Occipital lobe (tissue), 2 donors: ENCODE results near the gene TRIM44. TPM values are rescaled to one million over a fixed set of nuclear protein-coding genes. Genes with fewer than 3 reads are reported as not detected.
"Not testable (repeated sequence)": the region's sequence is repeated elsewhere in the genome, so short reads cannot be mapped to it uniquely, and the experiment has no call there.

Experiments
- DNase-seq: peaks from one replicate; lab custom pipeline; 2025; lab: John Stamatoyannopoulos, UW
- total RNA-seq: library from RNA; depleted of rRNA; stranded (reverse); fragments of >200 nt; gene quantifications from one replicate; pipeline ENCODE4 v1.2.3, GENCODE V29; 2014

TRIM44 gene
- total RNA-seq, 1 donor from 2014 or later = 16.8 TPM

DNA sequence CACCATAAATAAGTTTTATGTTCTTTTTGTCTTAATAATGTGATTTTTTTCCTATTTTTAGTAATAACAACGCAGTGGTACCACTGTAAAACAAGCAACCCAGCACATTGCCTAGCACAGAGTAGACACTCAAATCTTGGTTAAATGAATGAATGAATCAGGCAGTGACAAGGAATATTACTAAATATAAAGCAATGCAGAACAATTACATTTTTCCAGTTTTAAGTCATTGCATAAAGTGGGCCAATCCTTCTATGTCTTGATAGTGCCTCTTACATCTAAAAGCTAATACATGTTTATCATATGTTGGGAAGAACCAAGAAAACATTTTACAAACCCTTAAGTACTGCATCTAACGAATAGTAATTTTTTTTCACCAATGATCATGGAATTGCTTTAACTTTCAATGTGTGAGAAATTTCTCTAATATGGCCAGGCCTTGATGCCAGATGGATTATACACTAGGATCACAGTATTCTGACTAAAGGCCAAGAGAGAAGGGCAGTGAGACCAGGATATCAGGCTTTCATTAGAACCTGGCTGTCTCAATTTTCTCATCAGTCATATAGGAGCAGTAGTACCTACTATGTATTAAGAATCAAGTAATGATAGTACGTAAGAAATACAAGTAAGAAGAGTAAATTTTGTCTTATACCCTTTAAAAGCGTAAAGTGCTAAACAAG lies 88.5 kb downstream of the TRIM44 start:
- no peak for DNase-seq

DNA sequence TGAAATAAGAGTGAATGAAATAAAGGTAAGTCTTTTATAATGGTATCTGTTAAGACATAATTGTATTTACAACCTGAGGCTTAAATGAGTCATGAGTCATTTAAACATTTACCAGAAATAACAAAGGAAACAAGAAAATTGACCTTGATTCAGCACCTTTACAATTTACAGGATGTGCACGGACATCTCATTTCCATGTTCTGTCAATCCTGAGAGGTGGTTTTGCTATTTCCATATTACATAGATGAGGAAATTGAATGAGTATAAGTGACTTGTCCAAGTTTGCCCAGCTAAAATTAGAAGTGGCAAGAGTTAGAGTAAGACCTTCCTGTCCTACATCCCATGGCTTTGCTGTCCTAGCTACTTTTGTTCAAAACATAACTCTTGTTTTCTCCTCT lies 89.1 kb downstream of the TRIM44 start:
- DNase-seq = no peak

DNA sequence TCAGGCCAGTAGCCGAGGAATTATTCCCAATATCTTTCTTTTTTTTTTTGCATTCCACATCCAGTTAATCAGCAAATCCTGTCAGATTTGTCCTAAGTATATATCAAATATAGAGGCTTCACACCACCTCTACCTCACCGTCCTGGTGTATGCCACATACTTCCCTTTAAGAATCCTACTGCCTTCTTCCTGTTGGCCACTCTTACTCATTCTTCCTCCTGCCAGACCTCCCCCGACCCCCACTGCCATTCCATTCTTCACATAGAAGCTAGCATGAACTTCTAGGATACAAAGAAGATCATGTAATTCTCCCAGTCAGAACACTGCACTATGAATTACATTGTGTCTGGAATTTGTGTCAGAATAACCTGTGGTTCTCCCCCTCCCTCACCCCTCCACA lies 89.5 kb downstream of the TRIM44 start:
- DNase-seq = no peak

DNA sequence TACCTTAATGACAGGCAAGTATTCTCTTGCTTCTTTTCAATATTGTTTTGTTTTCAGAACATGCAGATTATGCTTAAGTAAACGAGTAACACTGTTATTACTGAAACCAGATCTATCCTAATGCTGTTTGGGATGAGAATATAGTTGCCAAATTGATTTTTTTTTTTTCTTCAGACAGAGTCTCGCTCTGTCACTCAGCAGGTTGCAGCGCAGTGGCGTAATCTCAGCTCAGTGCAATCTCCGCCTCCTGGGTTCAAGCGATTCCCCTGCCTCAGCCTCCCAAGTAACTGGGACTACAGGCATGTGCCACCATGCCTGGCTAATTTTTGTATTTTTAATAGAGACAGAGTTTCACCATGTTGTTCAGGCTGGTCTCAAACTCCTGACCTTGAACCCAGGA lies 91.0 kb downstream of the TRIM44 start:
- DNase-seq = not testable (repeated sequence)

DNA sequence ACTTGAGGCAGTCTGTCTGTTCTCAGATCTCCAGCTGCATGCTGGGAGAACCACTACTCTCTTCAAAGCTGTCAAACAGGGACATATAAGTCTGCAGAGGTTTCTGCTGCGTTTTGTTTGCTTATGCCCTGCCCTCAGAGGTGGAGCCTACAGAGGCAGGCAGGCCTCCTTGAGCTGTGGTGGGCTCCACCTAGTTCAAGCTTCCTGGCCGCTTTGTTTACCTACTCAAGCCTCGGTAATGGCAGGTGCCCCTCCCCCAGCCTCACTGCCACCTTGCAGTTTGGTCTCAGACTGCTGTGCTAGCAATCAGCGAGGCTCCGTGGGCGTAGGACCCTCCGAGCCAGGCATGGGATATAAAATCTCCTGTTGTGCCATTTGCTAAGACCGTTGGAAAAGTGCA lies 97.4 kb downstream of the TRIM44 start:
- not testable (repeated sequence) for DNase-seq

DNA sequence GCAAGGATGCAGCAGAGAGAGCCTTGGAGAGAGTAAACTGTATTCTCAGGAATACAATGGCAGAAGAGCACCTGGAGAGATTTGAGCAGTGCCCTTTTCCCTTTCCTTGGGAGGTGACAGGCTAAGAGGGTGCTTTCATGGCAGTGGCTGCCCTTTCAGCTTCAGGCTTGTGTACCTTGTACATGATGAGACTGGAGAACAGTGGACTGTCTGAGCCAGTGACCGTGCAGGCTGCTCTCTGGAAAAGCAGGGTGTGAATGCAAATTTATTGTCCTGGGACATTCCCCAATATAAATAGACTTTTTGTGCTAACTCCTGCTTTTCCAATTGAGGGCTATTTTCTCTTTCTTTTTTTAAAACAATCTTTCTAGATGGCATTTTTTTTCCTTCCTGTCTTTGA lies 99.3 kb downstream of the TRIM44 start:
- DNase-seq = no peak

DNA sequence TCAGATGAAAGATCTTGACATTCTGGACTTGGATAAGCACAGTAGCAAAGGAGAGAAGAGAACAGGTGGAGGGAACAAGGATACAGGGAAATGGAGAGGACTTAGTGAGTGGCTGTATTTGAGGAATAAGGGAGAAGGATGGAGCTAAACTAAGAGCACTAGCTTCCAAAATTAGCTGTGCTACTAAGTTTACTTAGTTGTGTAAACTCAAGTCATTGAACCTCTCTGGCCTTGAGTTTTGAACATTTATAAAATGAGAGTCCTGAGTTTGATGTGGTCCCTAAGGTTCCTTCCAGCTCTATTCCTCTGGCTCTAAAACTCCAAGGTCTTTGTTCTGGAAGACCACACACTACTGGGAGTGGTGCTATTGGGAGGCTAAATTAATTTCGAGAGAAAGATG lies 100.7 kb downstream of the TRIM44 start:
- DNase-seq = no peak

DNA sequence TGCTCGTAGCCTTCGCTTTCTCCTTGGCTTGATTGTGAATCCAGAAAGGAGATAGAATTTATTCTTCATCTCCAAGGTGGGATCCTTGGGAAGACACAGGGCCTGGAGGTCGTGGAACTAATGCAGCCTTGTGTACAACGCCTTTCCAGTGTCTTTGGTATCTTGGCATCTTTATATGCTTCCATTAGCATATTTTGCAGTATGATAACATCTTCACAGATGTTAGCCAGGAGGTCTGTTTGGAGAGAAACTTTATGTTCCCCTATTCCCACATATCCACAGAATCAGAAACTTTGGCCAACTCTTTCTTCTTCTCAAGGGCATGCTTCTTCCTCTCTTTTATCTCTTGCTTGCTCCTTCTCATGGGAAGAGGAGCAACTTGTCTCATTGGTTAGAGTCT lies 101.2 kb downstream of the TRIM44 start:
- no peak for DNase-seq

DNA sequence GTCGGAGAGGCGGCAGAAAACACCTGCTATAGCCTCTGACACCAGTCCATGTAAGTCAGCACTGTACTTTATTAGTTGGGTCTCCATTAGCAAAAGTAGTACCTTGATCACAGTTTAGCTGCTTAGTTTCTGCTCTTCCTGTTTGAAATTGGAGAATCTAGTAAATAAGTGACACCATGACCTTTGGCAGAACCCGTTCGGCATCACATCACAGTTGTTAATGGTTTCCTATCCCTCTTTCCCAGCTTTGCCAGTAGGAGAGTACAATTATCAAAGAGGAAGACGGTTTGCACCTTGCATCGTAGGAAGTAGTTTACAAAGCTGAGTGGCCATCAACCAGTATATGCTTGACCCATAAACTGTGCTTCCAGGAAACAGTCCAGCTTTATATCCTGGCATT lies 101.8 kb downstream of the TRIM44 start:
- DNase-seq = no peak

DNA sequence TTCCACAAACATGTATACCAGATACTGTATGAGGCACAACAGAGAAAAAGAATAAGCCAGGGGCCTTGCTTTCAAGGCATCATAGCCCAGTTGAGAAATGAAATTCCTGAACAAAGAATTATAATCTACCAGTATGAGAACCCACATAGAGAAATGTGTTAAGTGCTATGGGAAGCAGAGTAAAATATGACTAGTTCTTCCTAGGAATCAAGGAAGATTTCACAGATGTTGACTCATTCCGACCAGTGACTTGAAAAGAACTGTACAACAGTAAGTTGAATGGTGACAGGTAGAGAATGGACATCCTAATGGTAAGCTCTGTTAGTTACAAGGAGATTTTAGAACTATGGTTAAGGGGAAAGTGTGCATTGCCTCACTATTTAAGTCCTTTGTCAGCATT lies 102.6 kb downstream of the TRIM44 start:
- DNase-seq = no peak

DNA sequence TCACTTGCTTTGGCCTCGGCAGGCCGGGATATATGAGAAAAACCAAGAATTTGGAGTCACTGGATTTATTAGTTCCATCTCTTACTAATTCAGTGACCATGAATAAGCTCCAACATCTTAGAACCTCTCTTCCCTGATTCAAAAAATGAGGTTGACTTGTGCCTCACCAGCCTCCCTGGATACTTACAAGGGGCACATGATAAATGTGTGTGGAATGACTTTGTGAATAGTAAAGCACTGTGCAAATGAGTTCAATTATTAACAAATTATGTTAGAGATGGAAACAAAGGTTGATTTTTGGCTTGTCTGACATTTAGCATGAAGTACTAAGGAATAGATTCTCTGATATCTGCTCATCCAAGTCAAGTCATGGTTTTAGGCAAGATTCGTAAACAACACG lies 104.1 kb downstream of the TRIM44 start:
- no peak for DNase-seq

DNA sequence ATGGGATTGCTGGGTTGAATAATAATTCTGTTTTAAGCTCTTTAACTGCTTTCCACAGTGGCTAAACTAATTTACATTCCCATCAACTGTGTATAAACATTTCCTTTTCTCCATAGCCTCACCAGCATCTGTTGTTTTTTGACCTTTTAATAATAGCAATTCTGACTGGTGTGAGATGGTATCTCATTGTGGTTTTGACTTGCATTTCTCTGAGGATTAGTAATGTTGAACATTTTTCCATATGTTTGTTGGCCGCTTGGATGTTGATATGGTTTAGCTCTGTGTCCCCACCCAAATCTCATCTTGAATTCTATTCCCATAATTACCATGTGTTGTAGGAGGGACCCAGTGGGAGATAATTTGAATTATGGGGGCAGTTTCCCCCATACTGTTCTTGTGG lies 107.8 kb downstream of the TRIM44 start:
- DNase-seq = not testable (repeated sequence)

DNA sequence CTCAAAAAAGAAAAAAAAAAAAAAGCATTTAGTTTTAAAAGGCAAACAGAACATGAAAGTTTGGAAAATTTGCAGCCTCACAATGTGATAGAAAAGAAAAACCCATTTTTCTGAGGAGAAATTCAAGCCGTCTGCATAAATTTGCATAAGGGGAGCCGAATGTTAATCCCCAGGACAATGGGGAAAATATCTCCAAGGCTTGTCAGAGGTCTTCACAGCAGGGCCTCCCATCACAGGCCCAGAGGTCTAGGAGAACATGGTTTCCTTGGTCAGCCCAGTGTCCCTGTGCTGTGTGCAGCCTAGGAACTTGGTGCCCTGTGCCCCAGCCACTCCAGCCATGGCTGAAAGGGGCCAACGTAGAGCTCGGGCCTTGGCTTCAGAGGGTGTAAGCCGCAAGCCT lies 109.1 kb downstream of the TRIM44 start:
- no peak for DNase-seq

DNA sequence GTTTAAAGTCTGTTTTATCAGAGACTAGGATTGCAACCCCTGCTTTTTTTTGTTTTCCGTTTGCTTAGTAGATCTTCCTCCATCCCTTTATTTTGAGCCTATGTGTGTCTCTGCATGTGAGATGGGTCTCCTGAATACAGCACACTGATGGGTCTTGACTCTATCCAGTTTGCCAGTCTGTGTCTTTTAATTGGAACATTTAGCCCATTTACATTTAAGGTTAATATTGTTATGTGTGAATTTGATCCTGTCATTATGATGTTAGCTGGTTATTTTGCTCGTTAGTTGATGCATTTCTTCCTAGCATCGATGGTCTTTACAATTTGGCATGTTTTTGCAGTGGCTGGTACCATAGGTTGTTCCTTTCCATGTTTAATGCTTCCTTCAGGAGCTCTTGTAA lies 114.7 kb downstream of the TRIM44 start:
- DNase-seq = not testable (repeated sequence)

DNA sequence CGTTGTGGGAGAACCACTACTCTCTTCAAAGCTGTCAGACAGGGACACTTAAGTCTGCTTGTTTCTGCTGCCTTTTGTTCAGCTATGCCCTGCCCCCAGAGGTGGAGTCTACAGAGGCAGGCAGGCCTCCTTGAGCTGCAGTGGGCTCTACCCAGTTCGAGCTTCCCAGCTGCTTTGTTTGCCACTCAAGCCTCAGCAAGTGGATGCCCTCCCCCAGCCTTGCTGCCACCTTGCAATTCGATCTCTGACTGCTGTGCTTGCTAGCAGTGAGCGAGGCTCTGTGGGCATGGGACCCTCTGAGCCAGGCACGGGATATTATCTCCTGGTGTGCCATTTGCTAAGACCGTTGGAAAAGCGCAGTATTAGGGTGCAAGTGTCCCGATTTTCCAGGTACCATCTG lies 116.4 kb downstream of the TRIM44 start:
- DNase-seq = not testable (repeated sequence)

DNA sequence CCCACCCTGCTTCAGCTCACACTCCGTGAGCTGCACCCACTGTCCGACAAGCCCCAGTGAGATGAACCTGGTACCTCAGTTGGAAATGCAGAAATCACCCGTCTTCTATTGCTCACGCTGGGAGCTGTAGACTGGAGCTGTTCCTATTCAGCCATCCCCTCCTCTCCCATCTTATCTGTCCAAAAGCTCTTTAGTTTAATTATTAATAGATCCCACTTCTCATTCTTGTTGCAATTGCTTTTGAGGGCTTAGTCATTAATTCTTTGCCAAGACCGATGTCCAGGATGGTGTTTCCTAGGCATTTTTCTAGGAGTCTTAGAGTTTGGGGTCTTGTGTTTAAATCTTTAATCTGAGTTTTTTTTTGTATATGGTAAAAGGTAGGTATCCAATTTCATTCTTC lies 116.8 kb downstream of the TRIM44 start:
- no peak for DNase-seq

DNA sequence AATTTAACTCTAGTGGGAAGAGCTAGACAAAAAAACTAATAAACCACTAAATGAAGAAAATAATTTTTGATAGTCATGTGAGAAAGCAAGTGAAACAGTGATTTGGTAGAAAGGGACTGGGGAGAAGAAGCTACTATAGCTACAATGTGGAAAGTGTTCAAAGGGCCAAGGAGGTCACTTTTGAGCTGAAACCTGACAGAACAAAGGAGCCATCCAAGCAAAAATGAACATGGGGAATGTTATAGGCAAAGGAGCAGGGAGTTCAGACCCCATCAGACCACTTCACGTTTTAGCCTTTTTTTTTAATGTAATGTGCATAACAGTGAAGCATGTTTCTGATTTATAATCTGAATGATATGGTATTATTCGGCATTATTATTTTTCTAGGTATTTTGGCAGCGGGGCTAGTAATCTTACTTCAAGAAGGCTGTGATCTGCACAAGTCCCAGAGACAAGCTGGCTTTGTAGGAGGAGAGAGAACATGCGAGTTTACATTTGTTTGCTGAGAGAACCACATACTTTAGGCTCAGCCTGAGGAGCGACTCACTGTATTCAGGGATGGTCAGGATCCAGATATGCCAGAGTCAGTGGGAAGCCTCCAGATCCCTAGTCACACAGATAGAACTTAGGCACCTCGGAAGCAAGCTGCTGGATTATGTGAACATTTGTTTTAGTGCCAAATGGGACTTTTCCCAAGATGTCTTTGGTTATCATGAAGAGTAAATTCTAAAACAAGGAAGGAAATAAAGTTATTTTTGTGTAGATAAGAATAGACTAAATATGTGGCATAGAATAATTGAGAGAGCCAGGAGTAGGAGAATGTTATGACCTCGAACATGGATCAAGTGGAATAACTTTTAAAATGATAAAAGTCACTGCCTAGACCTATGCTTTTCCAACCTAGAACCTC lies 118.6 kb downstream of the TRIM44 start:
- DNase-seq = no peak

DNA sequence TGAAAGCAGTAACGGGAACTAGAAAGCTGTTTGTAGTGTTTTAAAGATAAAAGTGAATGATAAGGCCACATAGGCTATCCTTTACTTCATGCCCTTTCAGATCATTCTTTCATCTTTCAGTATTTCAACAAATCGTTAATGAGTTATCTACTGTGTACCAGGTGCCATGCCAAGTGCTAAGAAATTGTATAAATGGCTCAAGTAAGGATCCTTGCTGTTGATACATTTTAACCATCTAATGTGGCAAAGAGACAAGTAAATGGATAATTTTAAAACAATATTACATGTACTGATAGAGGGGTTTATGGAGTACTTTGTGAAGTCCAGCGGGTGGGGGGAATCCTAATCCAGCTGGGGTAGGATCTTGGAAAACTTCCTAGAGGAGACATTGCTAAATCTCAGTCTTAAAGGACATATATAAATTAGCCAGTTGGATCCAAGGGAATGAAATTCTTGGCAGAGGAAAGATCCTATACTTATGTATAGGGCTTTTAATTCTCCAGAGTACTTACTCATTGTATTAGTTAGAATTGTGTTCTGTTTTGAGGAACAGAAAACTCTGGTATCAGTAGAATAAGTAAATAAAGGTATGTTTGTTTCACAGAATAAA lies 119.4 kb downstream of the TRIM44 start:
- DNase-seq = no peak

DNA sequence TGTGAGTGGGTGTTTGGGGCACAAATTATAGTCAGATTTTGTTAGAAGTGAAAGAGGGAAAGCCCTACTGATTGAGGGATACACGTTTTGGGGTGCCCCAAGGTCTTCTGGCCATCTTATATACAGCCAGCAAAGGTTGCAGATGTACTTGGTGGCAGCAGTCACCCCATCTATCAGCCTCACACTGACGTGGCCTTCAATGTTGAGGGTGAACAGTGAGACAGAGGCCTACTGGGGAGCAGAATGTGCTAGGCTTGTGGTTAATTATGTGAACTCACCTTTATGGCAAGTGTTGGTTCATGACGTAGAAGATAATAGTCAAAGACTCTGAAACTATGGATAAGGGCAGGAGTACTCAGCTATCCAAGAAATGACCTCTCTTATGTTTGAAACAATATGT lies 121.2 kb downstream of the TRIM44 start:
- DNase-seq = no peak

DNA sequence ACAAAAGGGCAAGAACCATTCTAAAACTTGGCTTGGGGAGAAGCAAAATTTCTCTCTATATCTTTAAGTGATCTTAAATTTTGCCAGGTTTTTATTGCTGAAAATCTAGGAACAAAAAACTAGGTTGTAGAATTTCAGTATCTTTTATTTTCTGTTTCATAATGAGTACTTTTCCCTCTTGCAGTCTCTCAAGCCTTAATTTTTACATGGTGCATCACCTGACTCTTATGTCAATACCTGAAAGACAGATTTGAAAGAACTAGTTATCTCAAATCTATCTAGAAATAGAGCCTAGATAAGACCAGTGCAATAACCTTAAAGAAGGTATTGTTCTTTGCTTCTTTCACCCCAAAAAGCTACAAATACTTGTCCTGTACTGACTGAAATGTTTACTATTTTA lies 122.1 kb downstream of the TRIM44 start:
- DNase-seq = no peak

DNA sequence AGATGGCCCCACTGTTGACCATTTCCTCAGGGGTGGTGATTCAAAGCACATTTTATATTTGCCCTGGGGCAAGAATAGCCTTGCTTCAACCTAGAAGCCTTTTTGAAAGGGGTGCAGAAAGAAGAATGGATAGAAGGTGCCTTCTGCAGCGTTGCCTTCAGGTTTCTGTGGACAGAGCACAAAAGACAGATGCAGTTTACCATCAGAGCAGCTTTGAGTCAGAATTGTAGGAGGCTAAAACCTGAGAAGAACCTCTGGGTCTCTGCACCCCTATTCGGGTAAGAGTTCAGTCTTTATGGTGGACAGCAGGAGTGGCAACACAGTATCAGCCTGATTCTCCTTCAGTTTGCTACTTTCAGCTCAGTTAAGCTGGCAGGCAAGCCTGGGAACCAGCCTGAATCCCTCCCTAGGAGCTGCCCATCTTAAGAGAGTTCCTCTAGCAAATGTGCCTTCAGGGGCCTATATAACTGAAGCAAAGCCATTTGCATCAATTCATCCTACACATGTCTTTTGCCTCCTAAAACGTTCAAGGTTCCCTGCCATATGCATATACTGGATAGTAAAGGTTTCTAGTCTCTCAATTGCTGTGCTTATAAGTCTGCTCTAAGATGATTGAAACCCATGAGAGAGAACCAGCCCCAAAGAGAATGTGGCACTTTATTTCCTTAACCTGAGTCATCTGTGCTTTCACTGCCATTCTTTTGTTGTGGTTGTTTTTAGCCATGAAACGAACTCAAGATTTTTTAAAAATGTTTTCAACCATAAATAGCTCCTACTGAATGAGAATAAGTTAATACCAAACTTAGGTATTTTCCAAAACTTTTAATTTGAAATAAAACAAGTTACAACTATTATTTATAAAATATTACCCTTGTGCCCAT lies 123.0 kb downstream of the TRIM44 start:
- DNase-seq = no peak

DNA sequence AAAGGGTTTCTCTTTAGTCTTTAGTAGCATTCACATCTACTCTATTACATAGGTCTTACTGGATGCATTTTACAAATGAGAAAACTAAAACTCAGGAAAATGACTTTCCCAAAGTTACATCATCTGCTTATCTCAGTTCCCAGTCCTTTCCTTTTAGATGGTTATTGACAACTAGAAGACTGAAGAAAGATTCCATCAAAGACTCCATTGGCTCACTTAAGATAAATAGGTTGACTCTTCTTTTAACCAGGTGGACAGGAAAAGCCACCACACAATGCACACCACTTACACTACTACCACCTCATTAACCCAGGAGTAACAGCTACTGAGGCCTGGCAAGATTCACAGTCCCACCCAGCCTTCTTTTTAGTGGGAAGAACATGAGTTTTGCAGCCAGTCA lies 123.6 kb downstream of the TRIM44 start:
- DNase-seq = no peak
